ENCODE results near the gene TSC2. TPM values are rescaled to one million over a fixed set of nuclear protein-coding genes. Genes with fewer than 3 reads are reported as not detected.
"Not testable (repeated sequence)": the region's sequence is repeated elsewhere in the genome, so short reads cannot be mapped to it uniquely, and the experiment has no call there.

TSC2 gene
- total and polyA plus RNA-seq, 2 donors = 22.7 to 61.8 TPM

DNA sequence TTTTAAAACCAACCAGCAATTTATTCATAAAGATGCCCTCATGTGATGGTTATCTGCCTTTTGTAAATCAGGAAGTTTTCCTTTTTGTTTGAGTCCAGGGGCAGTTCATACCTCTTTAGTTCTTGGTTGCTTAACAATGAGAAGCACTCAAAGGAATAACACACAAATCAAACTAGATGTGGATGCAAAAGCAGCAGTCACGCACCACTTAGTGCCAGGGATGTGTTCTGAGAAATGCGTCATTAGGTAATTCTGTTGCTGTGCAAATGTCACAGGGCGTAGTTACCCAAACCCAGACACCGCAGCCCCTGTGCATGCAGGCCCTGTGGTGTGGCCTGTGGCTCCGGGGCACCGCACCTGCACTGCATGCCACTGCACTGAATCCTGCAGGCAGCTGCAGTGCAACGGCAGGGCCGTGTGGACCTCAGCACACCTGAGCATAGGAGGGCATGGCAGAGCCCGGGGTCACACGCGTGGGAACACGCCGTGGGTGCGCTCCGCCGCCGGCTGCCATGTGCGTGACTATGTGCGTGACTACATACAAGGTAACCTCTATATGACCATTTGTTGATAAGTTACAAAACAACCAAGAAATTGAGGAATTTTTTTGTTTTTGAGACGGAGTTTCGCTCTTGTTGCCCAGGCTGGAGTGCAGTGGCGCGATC is 48.3 kb downstream of the TSC2 start:
- no peak for DNase-seq (ENCODE audit: low read depth in 6 of 9, low spot score in 9 of 9)
- no peaks in the 10 kb centered on the region for H3K27me3 ChIP-seq (ENCODE audit: control insufficient read depth in 2 of 2, insufficient read depth in 1 of 2, low read length in 1 of 2)

GRCh38 chr16:2096853-2097595 is 49.2 kb downstream of the TSC2 start:
- DNase-seq (ENCODE audit: low read depth in 6 of 9, low spot score in 9 of 9) = no peak
- Histone ChIP-seq H3K27ac (ENCODE audit: low read depth in 1 of 2, low read length in 1 of 2) (no peak overlapping the region), H3K9me3 (ENCODE audit: control insufficient read depth in 2 of 2, insufficient read depth in 1 of 2, low read length in 1 of 2) (no peaks in the 10 kb centered on the region), H3K4me3 (ENCODE audit: low read length in 2 of 2) (no peak overlapping the region), H3K27me3 (ENCODE audit: control insufficient read depth in 2 of 2, insufficient read depth in 1 of 2, low read length in 1 of 2) (no peaks in the 10 kb centered on the region), H3K4me1 (ENCODE audit: control insufficient read depth in 2 of 2, insufficient read depth in 2 of 2, low read length in 2 of 2) (no peaks in the 10 kb centered on the region), H3K36me3 (ENCODE audit: control insufficient read depth in 2 of 2, insufficient read depth in 2 of 2, low read length in 1 of 2) (peaks cover 42 to 58% of the 10 kb centered on the region in 2 donors)
- WGBS = 96% methylated on average over 25 of the region's 25 CpGs

More for the DNA sequence above, 48.3 kb downstream of the TSC2 start:
- Histone ChIP-seq H3K4me1 (ENCODE audit: control insufficient read depth in 2 of 2, insufficient read depth in 2 of 2, low read length in 2 of 2) (peaks cover 0 to 5% of the 10 kb centered on the region in 2 donors), H3K27ac (ENCODE audit: low read depth in 1 of 2, low read length in 1 of 2) (no peak overlapping the region), H3K4me3 (ENCODE audit: low read length in 2 of 2) (no peak overlapping the region), H3K9me3 (ENCODE audit: control insufficient read depth in 2 of 2, insufficient read depth in 1 of 2, low read length in 1 of 2) (no peaks in the 10 kb centered on the region), H3K36me3 (ENCODE audit: control insufficient read depth in 2 of 2, insufficient read depth in 2 of 2, low read length in 1 of 2) (peaks cover 44 to 65% of the 10 kb centered on the region in 2 donors)
- 97% methylated on average over 23 of the region's 23 CpGs for WGBS

DNA sequence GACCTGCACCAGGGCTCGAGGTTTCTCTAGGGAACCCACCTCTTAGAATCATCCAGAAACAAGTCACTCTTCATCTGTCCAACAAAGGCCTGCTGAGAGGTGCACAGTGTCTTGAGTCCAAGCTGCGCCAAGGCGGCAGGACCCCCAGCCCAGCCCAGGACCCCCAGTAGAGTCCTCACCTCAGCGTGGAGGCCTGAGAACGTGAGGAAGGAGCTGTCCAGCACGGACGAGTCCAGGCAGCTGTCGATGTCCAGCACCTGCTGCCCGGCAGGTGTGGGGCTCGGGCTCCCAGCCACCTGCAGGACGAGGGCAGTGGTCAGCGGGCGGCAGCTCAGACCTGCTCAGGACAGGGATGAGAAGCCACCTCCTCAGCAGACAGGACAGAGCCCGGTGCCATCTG is 49.9 kb downstream of the TSC2 start:
- not testable (repeated sequence) for H3K4me1 ChIP-seq (ENCODE audit: control insufficient read depth in 2 of 2, insufficient read depth in 2 of 2, low read length in 2 of 2); H3K27ac ChIP-seq (ENCODE audit: low read depth in 1 of 2, low read length in 1 of 2); H3K27me3 ChIP-seq (ENCODE audit: control insufficient read depth in 2 of 2, insufficient read depth in 1 of 2, low read length in 1 of 2); H3K9me3 ChIP-seq (ENCODE audit: control insufficient read depth in 2 of 2, insufficient read depth in 1 of 2, low read length in 1 of 2); DNase-seq (ENCODE audit: low read depth in 6 of 9, low spot score in 9 of 9); H3K4me3 ChIP-seq (ENCODE audit: low read length in 2 of 2)
- H3K36me3 ChIP-seq (ENCODE audit: control insufficient read depth in 2 of 2, insufficient read depth in 2 of 2, low read length in 1 of 2) = peaks cover 40 to 58% of the 10 kb centered on the region in 2 donors
- 100% methylated on average over 14 of the region's 14 CpGs for WGBS

GRCh38 chr16:2101581-2101980 is 53.8 kb downstream of the TSC2 start:
- H3K4me3 ChIP-seq (ENCODE audit: low read length in 2 of 2); H3K9me3 ChIP-seq (ENCODE audit: control insufficient read depth in 2 of 2, insufficient read depth in 1 of 2, low read length in 1 of 2); H3K27me3 ChIP-seq (ENCODE audit: control insufficient read depth in 2 of 2, insufficient read depth in 1 of 2, low read length in 1 of 2); DNase-seq (ENCODE audit: low read depth in 6 of 9, low spot score in 9 of 9); H3K27ac ChIP-seq (ENCODE audit: low read depth in 1 of 2, low read length in 1 of 2); H3K4me1 ChIP-seq (ENCODE audit: control insufficient read depth in 2 of 2, insufficient read depth in 2 of 2, low read length in 2 of 2): not testable (repeated sequence)
- 98% methylated on average over 12 of the region's 16 CpGs for WGBS
- peaks cover 18 to 50% of the 10 kb centered on the region in 2 donors for H3K36me3 ChIP-seq (ENCODE audit: control insufficient read depth in 2 of 2, insufficient read depth in 2 of 2, low read length in 1 of 2)

- no peak for DNase-seq (ENCODE audit: low read depth in 6 of 9, low spot score in 9 of 9)
- Histone ChIP-seq H3K27ac (ENCODE audit: low read depth in 1 of 2, low read length in 1 of 2) (no peak overlapping the region), H3K9me3 (ENCODE audit: control insufficient read depth in 2 of 2, insufficient read depth in 1 of 2, low read length in 1 of 2) (no peaks in the 10 kb centered on the region), H3K36me3 (ENCODE audit: control insufficient read depth in 2 of 2, insufficient read depth in 2 of 2, low read length in 1 of 2) (peaks cover 13 to 47% of the 10 kb centered on the region in 2 donors), H3K4me3 (ENCODE audit: low read length in 2 of 2) (no peak overlapping the region), H3K4me1 (ENCODE audit: control insufficient read depth in 2 of 2, insufficient read depth in 2 of 2, low read length in 2 of 2) (no peaks in the 10 kb centered on the region), H3K27me3 (ENCODE audit: control insufficient read depth in 2 of 2, insufficient read depth in 1 of 2, low read length in 1 of 2) (no peaks in the 10 kb centered on the region)
- 95% methylated on average over 19 of the region's 19 CpGs for WGBS
These were observed 54.7 kb downstream of the TSC2 start for GRCh38 chr16:2102471-2102870.

DNA sequence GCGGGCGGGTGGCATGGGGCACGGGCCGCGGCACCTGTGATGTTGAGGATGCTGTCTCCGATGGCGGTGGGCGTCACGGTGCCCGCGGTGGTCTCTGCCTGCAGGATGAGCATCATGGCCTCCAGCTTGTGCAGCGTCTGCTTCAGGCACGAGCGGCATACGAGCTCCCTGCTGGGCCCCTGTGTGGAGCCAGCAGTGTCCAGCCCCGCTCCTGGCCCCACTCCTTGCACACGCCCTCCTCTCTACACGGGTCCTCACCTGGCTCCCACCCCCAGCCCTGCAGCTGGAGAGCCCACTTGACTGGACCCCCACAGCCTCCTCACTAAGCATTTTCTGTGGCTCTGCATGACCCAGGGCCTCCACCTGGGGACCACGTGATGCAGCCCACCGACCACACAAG is 56.7 kb downstream of the TSC2 start:
- peaks cover 13 to 58% of the 10 kb centered on the region in 2 donors for H3K36me3 ChIP-seq (ENCODE audit: control insufficient read depth in 2 of 2, insufficient read depth in 2 of 2, low read length in 1 of 2)
- not testable (repeated sequence) for H3K4me1 ChIP-seq (ENCODE audit: control insufficient read depth in 2 of 2, insufficient read depth in 2 of 2, low read length in 2 of 2); DNase-seq (ENCODE audit: low read depth in 6 of 9, low spot score in 9 of 9); H3K27me3 ChIP-seq (ENCODE audit: control insufficient read depth in 2 of 2, insufficient read depth in 1 of 2, low read length in 1 of 2); H3K27ac ChIP-seq (ENCODE audit: low read depth in 1 of 2, low read length in 1 of 2); H3K4me3 ChIP-seq (ENCODE audit: low read length in 2 of 2); H3K9me3 ChIP-seq (ENCODE audit: control insufficient read depth in 2 of 2, insufficient read depth in 1 of 2, low read length in 1 of 2)
- WGBS = 97% methylated on average over 17 of the region's 20 CpGs

DNA sequence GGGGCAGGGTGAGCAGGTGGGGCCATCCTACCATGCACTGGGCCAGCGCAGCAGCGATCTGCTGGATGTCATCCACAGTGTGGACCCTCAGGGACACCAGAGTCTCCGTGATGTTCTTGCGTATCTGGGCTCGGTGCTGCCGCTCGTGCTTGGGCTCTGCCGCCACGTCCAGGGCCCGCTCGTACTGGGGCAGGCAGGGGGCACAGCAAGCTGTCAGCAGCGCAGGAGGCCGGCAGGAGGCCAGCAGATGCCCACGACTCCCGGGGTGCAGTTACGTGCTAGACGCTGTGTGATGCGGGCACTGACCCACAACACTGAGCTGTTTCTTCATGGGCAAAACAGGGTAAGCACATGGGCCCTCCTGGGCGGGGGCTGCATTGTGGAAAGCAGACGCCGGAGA is 57.5 kb downstream of the TSC2 start:
- not testable (repeated sequence) for H3K27ac ChIP-seq (ENCODE audit: low read depth in 1 of 2, low read length in 1 of 2); DNase-seq (ENCODE audit: low read depth in 6 of 9, low spot score in 9 of 9); H3K4me3 ChIP-seq (ENCODE audit: low read length in 2 of 2); H3K4me1 ChIP-seq (ENCODE audit: control insufficient read depth in 2 of 2, insufficient read depth in 2 of 2, low read length in 2 of 2); H3K27me3 ChIP-seq (ENCODE audit: control insufficient read depth in 2 of 2, insufficient read depth in 1 of 2, low read length in 1 of 2); H3K9me3 ChIP-seq (ENCODE audit: control insufficient read depth in 2 of 2, insufficient read depth in 1 of 2, low read length in 1 of 2)
- 96% methylated on average over 20 of the region's 21 CpGs for WGBS
- peaks cover 12 to 56% of the 10 kb centered on the region in 2 donors for H3K36me3 ChIP-seq (ENCODE audit: control insufficient read depth in 2 of 2, insufficient read depth in 2 of 2, low read length in 1 of 2)

- peaks cover 13 to 59% of the 10 kb centered on the region in 2 donors for H3K36me3 ChIP-seq (ENCODE audit: control insufficient read depth in 2 of 2, insufficient read depth in 2 of 2, low read length in 1 of 2)
- 92% methylated on average over 17 of the region's 22 CpGs for WGBS
These were observed 58.0 kb downstream of the TSC2 start for GRCh38 chr16:2105769-2106168.

GRCh38 chr16:2106211-2106610 is 58.4 kb downstream of the TSC2 start:
- H3K4me1 ChIP-seq (ENCODE audit: control insufficient read depth in 2 of 2, insufficient read depth in 2 of 2, low read length in 2 of 2); H3K9me3 ChIP-seq (ENCODE audit: control insufficient read depth in 2 of 2, insufficient read depth in 1 of 2, low read length in 1 of 2); DNase-seq (ENCODE audit: low read depth in 6 of 9, low spot score in 9 of 9); H3K4me3 ChIP-seq (ENCODE audit: low read length in 2 of 2); H3K27me3 ChIP-seq (ENCODE audit: control insufficient read depth in 2 of 2, insufficient read depth in 1 of 2, low read length in 1 of 2); H3K27ac ChIP-seq (ENCODE audit: low read depth in 1 of 2, low read length in 1 of 2): not testable (repeated sequence)
- 96% methylated on average over 38 of the region's 38 CpGs for WGBS
- H3K36me3 ChIP-seq (ENCODE audit: control insufficient read depth in 2 of 2, insufficient read depth in 2 of 2, low read length in 1 of 2) = peaks cover 15 to 63% of the 10 kb centered on the region in 2 donors

More at GRCh38 chr16:2105769-2106168, 58.0 kb downstream of the TSC2 start:
- H3K9me3 ChIP-seq (ENCODE audit: control insufficient read depth in 2 of 2, insufficient read depth in 1 of 2, low read length in 1 of 2); H3K4me3 ChIP-seq (ENCODE audit: low read length in 2 of 2); DNase-seq (ENCODE audit: low read depth in 6 of 9, low spot score in 9 of 9); H3K27ac ChIP-seq (ENCODE audit: low read depth in 1 of 2, low read length in 1 of 2); H3K4me1 ChIP-seq (ENCODE audit: control insufficient read depth in 2 of 2, insufficient read depth in 2 of 2, low read length in 2 of 2); H3K27me3 ChIP-seq (ENCODE audit: control insufficient read depth in 2 of 2, insufficient read depth in 1 of 2, low read length in 1 of 2): not testable (repeated sequence)

Data from thymus (tissue), 11 donors.